ENCODE results near the gene C1QTNF8. TPM values are rescaled to one million over a fixed set of nuclear protein-coding genes. Genes with fewer than 3 reads are reported as not detected.
A peak's percentile ranks its signal among the peaks of the same experiment; 100 is the strongest.

C1QTNF8 gene
- total RNA-seq, 1 donor from 2014 or later: not detected

- no peak for DNase-seq (ENCODE audit: low read depth in 2 of 2)
Measured at GRCh38 chr16:1079341-1079740, 16.7 kb downstream of the C1QTNF8 start.

DNA sequence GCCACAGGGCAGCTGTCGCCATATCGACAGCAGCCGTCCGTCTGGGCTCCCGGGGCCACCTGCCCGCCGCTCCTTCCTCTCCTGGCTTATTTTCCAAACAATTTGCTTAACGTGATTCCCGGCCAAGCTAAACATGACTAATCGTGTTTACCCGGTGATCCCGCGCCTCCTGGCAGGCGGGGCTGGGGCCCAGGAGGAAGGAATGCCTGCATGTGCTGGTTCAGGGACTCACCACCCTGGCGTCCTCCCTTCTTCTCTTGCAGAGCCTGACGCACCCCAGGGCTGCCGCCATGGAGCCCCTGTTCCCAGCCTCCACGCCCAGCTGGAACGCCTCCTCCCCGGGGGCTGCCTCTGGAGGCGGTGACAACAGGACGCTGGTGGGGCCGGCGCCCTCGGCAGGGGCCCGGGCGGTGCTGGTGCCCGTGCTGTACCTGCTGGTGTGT, 17.4 kb downstream of the C1QTNF8 start:
- DNase-seq (ENCODE audit: low read depth in 2 of 2): peak; percentile 57 to 94

DNA sequence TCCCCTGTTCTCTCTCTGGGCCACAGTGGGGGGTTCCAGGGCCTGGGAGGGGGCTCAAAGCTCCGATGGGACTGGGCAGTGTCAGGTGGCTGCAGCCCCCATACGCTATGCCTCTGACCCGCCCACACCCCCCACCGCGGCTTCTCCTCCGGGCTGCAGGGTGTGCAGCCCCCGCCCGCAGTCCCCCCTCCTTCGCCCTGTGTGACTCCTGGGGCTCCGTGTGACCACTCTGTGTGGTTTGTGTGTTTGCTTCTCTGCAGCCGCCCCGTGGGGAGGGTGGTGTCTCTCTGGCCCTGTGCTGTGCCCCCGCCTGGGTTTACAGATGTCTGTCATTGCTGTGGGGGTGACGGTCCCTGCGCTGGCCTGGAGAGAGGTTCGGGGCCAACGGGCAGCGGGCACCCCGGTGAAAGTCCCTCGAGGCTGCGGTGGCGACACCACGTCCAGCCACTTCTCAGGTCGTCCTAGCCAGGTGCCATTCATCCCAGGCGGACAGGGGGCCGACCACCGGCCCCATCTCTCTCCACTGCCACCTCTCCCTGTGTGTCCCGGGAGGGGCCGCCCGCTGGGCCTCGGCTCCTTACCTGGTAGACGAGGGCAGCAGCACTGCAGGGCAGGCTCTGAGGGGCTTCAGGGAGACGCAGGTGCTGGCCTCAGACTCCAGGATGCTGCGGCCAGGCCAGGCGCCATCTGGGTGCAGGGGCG, 18.0 kb downstream of the C1QTNF8 start:
- DNase-seq (ENCODE audit: low read depth in 2 of 2): no peak

- DNase-seq (ENCODE audit: low read depth in 2 of 2): no peak
Measured at GRCh38 chr16:1076801-1077576, 19.1 kb downstream of the C1QTNF8 start.

GRCh38 chr16:1075546-1075945, 20.5 kb downstream of the C1QTNF8 start:
- no peak for DNase-seq (ENCODE audit: low read depth in 2 of 2)

GRCh38 chr16:1074379-1074649, 21.7 kb downstream of the C1QTNF8 start:
- no peak for DNase-seq (ENCODE audit: low read depth in 2 of 2)

- no peak for DNase-seq (ENCODE audit: low read depth in 2 of 2)
Measured at GRCh38 chr16:1073566-1074378, 22.3 kb downstream of the C1QTNF8 start.

- no peak for DNase-seq (ENCODE audit: low read depth in 2 of 2)
Measured at GRCh38 chr16:1073262-1073558, 22.8 kb downstream of the C1QTNF8 start.

- DNase-seq (ENCODE audit: low read depth in 2 of 2): no peak
Measured at GRCh38 chr16:1072526-1073261, 23.4 kb downstream of the C1QTNF8 start, which contains the start of gene SSTR5. SSTR5 (plus strand) TSS chr16:1072747; CDS start chr16:1078869, 6,122 bp downstream.

GRCh38 chr16:1071561-1072225, 24.4 kb downstream of the C1QTNF8 start:
- no peak for DNase-seq (ENCODE audit: low read depth in 2 of 2)

GRCh38 chr16:1070864-1071408, 25.1 kb downstream of the C1QTNF8 start:
- DNase-seq (ENCODE audit: low read depth in 2 of 2): no peak

- no peak for DNase-seq (ENCODE audit: low read depth in 2 of 2)
Measured at GRCh38 chr16:1070084-1070863, 25.8 kb downstream of the C1QTNF8 start.

GRCh38 chr16:1069154-1069553, 26.9 kb downstream of the C1QTNF8 start:
- DNase-seq (ENCODE audit: low read depth in 2 of 2): no peak

- DNase-seq (ENCODE audit: low read depth in 2 of 2): no peak
Measured at GRCh38 chr16:1068451-1068850, 27.6 kb downstream of the C1QTNF8 start.

DNA sequence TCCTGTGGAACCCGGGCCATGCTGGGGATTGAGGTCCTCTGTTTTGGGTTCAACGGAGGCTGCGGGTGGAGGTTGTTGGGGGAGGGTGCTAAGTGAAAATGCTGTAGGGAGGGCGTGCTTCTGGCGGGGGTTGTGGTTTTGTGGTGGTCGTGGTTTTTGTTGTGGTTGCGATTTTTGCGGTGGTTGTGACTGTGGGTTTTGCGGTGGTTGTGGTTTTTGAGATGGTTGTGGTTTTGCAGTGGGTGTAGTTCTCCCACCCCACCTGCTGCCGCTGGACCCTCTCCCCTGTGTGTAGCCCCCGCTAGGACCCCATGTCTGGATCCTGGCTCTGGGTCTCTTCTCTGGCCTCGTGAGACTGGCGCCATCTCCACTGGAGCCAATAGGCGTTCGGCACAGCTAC, 28.4 kb downstream of the C1QTNF8 start:
- DNase-seq (ENCODE audit: low read depth in 2 of 2): no peak

- DNase-seq (ENCODE audit: low read depth in 2 of 2): no peak
Measured at GRCh38 chr16:1066584-1067172, 29.4 kb downstream of the C1QTNF8 start.

DNA sequence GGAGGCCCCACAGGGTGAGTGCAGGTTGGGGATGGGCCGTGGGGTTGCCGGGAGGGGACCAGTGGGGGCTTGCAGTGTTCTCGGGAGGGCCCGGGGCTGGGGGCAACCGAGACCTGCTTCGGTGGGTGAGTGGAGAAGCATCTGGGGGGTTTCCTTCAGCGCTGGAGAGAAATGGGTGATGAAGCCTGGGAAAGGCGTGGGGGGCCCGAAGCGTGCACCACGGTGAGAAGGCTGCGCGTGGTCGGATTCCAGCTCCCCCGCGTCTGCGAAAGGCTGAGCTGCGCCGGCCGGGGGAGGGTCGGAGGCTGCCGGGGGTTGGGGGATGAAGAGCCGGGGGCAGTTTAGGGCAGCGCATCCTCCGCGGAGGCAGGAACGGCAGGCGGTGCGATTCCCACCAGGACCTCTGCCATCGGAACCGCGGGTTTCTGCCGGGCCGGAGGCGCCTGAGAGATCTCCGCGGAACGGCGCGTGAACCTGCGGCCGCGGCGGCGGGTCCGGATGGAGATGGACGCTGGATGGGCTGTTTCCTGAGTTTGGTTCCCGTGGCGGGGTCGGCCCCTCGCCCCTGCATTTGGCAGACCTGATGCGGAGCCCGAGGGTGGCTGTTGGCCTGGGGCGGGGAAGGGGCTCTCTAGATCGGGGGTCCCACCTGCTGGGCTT, 30.4 kb downstream of the C1QTNF8 start:
- no peak for DNase-seq (ENCODE audit: low read depth in 2 of 2)

- no peak for DNase-seq (ENCODE audit: low read depth in 2 of 2)
Measured at GRCh38 chr16:1063728-1064127, 32.3 kb downstream of the C1QTNF8 start.

- DNase-seq (ENCODE audit: low read depth in 2 of 2): no peak
Measured at GRCh38 chr16:1062895-1063294, 33.1 kb downstream of the C1QTNF8 start.
